Globus pallidus (tissue), 1 donor: ENCODE measurements around the gene ASTN2.
A peak's percentile ranks its signal among the peaks of the same experiment; 100 is the strongest.

Experiments used
- DNase-seq: peaks from one replicate; pipeline ENCODE4 v3.0.0-alpha.2; 2015; ENCODE audit warnings: low spot score

Gene ASTN2

GRCh38 chr9:117414906-117415331 is at the start of gene ASTN2:
TSS of gene ASTN2 (minus strand) at chr9:117415057. CDS start at chr9:117414938, 119 bp downstream.
- DNase-seq = peak; percentile 54

GRCh38 chr9:117462861-117463260 is 48.0 kb upstream of the ASTN2 start:
- no peak for DNase-seq

GRCh38 chr9:117461386-117461785 is 46.5 kb upstream of the ASTN2 start:
- DNase-seq = no peak

GRCh38 chr9:117460743-117461142 is 45.9 kb upstream of the ASTN2 start:
- DNase-seq = no peak

GRCh38 chr9:117459913-117460312 is 45.1 kb upstream of the ASTN2 start:
- no peak for DNase-seq

GRCh38 chr9:117458066-117458465 is 43.2 kb upstream of the ASTN2 start:
- no peak for DNase-seq

- DNase-seq = no peak
Measured at GRCh38 chr9:117454711-117455110, 39.9 kb upstream of the ASTN2 start.

GRCh38 chr9:117453737-117454136 is 38.9 kb upstream of the ASTN2 start:
- no peak for DNase-seq

GRCh38 chr9:117451311-117451710 is 36.5 kb upstream of the ASTN2 start:
- DNase-seq = no peak

GRCh38 chr9:117448066-117448465 is 33.2 kb upstream of the ASTN2 start:
- no peak for DNase-seq

- no peak for DNase-seq
Measured at GRCh38 chr9:117445631-117446030, 30.8 kb upstream of the ASTN2 start.

GRCh38 chr9:117444501-117444900 is 29.6 kb upstream of the ASTN2 start:
- no peak for DNase-seq

- no peak for DNase-seq
Measured at GRCh38 chr9:117437283-117437682, 22.4 kb upstream of the ASTN2 start.

GRCh38 chr9:117435630-117436261 is 20.9 kb upstream of the ASTN2 start:
- no peak for DNase-seq

- DNase-seq = no peak
Measured at GRCh38 chr9:117434566-117434965, 19.7 kb upstream of the ASTN2 start.

- DNase-seq = no peak
Measured at GRCh38 chr9:117430813-117431212, 16.0 kb upstream of the ASTN2 start.

- no peak for DNase-seq
Measured at GRCh38 chr9:117427357-117427913, 12.6 kb upstream of the ASTN2 start.

- DNase-seq = no peak
Measured at GRCh38 chr9:117425566-117425965, 10.7 kb upstream of the ASTN2 start.

- no peak for DNase-seq
Measured at GRCh38 chr9:117424291-117424690, 9.4 kb upstream of the ASTN2 start.

- DNase-seq = no peak
Measured at GRCh38 chr9:117418111-117418510, 3.3 kb upstream of the ASTN2 start.

- no peak for DNase-seq
Measured at GRCh38 chr9:117416856-117417255, 2.0 kb upstream of the ASTN2 start.

- no peak for DNase-seq
Measured at GRCh38 chr9:117415358-117415914, 579 bp upstream of the ASTN2 start.

- DNase-seq = peak; percentile 55
Measured at GRCh38 chr9:117414220-117414905, 494 bp downstream of the ASTN2 start.
